Measurements from ENCODE around the gene SOX10.

Gene SOX10

DNA sequence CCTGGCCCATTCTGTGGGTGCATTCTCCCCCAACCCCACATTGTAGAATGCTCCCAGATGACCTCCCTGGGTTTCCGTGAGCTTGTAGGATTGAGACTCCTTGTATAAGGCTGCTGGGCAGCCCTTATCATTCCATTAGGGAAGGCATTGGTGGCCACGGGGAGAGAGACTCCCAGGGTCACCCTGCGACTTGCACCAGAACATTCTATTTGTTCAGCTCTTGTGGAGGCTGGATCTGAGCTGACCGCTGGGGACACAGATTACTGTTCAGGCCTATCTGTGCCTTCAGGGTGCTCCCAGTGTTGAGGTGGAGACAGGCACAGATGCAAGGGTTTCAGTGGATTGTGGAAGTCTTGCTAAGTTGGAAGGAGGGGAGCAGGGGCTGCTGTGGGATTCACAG is 60.4 kb downstream of the SOX10 start:
- no peak overlapping the region for H3K4me3 Mint-ChIP-seq

More for the DNA sequence above, 60.4 kb downstream of the SOX10 start:
- DNase-seq (ENCODE audit: low spot score in 2 of 2): no peak
- Mint-ChIP-seq H3K36me3 (peaks cover 33% of the 10 kb centered on the region), H3K27ac (peak overlapping the region; percentile 56), H3K9me3 (no peaks in the 10 kb centered on the region), H3K4me1 (no peaks in the 10 kb centered on the region)
- ATAC-seq: no peak
